GM19324 (cell line): ENCODE data around the gene CLEC6A.
A peak's percentile ranks its signal among the peaks of the same experiment; 100 is the strongest.
"Not testable (repeated sequence)": the region's sequence is repeated elsewhere in the genome, so short reads cannot be mapped to it uniquely, and the experiment has no call there.

Experiments
- ATAC-seq: cut with Tn5 transposase; IDR thresholded peaks from one replicate; pipeline ENCODE4 v1.9.1; 2021; ENCODE audit warnings: mild to moderate bottlenecking, moderate library complexity; ENCODE audit not compliant: unreplicated experiment, low FRiP score

Gene CLEC6A

GRCh38 chr12:8455727-8456360 lies at the start of gene CLEC6A:
CLEC6A (plus strand) TSS chr12:8455962; CDS start chr12:8456112, 150 bp downstream.
- ATAC-seq = peak; percentile 41

GRCh38 chr12:8419576-8419975 lies 36.2 kb upstream of the CLEC6A start:
- ATAC-seq = not testable (repeated sequence)

- no peak for ATAC-seq
These were observed 35.3 kb upstream of the CLEC6A start for GRCh38 chr12:8420506-8420905.

DNA sequence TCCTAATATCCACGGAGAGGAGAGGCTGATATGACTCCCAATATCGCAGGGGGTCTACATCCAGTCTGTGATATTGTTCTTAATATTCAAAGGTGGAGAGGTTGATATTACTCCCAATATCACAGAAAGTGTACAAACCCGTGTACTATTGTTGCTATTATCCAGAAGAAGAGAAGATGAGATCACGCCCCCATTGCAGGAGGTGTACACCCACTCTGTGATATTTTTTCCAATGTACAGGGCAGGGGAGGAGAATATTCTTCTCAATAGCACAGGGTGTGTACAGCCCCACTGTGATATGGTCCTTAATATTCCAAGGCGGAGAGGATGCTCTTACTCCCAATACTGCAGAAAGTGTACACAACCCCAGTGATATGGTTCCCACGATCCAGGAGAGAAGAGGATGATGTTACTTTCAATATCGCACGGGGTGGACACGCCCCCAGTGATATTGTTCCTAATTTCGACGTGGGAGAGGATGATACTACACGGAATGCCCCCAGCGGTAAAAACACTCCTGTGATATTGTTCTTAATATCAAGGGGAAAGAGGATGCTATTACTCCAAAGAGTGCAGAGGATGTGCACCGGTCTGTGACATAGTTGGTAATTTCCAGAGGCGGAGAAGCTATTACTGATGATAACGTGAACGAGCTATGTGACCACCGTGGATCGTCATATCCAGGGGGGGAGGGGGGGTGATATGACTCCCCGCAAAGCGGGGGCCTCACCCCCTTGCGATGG lies 11.1 kb upstream of the CLEC6A start:
- ATAC-seq = not testable (repeated sequence)

DNA sequence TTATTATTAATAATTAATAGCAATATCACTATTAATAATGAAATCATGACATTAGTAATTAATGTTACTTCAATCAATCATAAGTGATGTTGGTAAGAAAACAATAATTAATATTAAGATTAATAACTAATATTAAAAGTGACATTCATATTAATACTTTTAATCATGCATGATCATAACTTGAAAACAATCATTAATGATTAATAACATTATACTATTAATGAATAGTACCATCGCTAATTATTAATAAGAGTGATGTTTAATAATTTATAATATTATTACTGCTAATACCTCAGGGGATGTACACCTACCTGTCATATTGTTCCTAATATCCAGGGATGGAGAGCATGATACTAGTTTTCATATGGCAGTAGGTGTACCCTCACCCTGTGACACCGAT lies 10.0 kb upstream of the CLEC6A start:
- ATAC-seq = no peak

GRCh38 chr12:8446642-8447547 lies 8.9 kb upstream of the CLEC6A start:
- no peak for ATAC-seq

GRCh38 chr12:8449355-8449859 lies 6.4 kb upstream of the CLEC6A start:
- ATAC-seq = no peak

DNA sequence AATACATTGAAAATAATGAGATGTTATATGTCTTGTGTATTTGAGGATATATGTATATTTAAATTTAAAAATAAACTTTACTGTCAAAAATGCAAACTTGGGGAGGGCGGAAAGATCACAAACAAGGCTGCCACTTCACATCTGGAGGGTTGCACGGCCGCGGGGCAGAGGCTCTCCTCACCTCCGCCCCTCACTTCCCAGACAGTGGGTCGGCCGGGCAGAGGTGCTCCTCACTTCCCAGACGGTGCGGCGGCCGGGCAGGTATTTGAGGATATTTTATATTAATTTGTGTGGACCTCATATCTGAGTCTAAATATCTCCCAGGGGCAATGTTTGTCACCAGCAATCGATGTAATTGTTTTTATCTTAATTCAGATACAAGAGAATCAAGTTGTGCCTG lies 3.7 kb upstream of the CLEC6A start:
- ATAC-seq = no peak

GRCh38 chr12:8453021-8453513 lies 2.7 kb upstream of the CLEC6A start:
- no peak for ATAC-seq

DNA sequence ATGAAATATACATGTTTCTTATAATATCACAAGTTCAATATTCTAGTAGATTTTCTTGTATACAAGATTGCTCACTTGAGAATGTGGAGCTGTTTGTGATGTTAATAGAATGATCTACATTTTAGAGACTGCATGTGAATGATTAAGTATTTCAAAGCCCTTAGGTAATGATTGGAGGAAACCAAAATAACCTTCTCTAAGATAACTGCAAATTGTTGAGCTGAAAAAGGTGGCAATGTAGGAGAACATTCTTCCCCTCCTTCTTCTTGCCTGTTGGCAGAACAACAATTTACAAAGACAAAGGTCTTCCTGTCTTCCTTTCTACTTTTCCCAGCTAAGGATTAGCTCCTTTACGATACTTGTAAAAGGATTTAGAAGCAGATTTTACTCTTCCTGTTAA lies 2.0 kb upstream of the CLEC6A start:
- no peak for ATAC-seq

DNA sequence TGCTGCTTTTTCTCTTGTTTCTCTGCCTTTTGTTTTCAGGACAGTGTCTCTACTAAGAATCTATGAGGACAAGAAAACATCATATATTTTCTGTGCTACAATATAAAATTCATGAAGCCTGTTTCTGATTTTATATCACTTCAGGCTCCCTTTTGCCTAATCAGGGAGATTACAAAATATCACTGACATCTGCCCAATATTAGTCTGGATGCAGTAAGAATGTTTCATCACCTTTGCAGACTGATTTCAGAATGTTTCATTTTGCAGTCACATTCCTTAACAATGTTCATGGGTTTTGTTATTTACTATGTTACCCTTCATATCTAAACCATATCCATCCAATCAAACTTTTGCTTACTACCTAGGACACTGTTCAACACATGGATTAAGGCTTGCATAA lies 491 bp upstream of the CLEC6A start:
- ATAC-seq = no peak

DNA sequence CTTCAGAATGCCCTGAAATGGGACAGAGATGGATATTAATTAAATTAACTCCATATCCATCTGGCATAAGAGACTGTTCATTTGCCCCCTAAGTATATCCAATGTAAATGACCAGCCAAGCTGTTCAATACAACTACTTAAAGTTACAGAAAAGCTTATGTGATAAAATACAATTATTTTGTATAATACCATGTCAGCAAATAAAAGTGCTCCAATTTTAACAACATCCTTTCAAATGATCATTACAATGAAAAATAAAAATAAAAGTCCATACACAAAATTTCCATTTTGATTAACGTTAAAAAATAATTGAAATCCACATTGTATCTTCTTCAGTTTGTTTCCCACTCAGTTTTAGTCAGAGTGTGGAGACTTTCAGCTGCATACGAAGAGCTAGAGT lies 5.7 kb downstream of the CLEC6A start:
- ATAC-seq = no peak

DNA sequence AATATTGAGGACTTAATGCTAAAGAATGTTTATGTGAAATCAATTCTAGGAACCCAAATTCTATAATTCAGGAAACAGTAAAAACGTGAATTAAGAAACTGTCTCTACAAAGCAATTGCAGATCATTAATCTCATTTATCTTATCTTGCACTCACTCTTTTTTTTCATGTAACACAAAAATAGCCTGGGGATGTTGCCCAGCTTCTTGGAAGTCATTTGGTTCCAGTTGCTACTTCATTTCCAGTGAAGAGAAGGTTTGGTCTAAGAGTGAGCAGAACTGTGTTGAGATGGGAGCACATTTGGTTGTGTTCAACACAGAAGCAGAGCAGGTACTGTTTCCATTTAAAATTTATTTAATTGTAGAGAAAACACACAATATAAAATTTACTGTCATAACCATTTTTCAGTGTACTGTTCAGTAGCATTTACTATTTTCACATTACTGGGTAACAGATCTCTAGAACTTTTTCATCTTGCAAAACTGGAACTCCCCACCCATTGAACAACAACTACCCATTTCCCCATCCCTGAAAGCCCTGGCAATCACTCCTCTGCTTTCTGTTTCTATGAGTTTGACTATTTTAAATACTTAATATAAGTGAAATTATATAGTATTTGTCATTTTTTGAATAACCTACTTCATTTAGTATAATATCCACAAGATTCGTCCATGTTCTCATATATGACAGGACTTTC lies 9.7 kb downstream of the CLEC6A start:
- ATAC-seq = no peak

- ATAC-seq = no peak
These were observed 10.5 kb downstream of the CLEC6A start for GRCh38 chr12:8466241-8466640.

GRCh38 chr12:8471090-8471489 lies 15.3 kb downstream of the CLEC6A start:
- ATAC-seq = no peak

- no peak for ATAC-seq
These were observed 19.9 kb downstream of the CLEC6A start for GRCh38 chr12:8475508-8476203.

GRCh38 chr12:8482571-8483061 lies 26.9 kb downstream of the CLEC6A start:
- ATAC-seq = no peak

GRCh38 chr12:8483079-8483478 lies 27.3 kb downstream of the CLEC6A start:
- no peak for ATAC-seq
